ENCODE measurements around the gene ARAP1.

- no peak for TF ChIP-seq CTCF (conservative IDR thresholded peaks at IDR 0.05)
- TF ChIP-seq EZH2 (IDR thresholded peaks at IDR 0.05; ENCODE audit: low read depth) = no peak
Observed at GRCh38 chr11:72779495-72780128, 27.4 kb upstream of the ARAP1 start.
